ENCODE measurements around the gene LETM1. TPM values are rescaled to one million over a fixed set of nuclear protein-coding genes. Genes with fewer than 3 reads are reported as not detected.
A peak's percentile ranks its signal among the peaks of the same experiment; 100 is the strongest.

LETM1 gene
- 48.9 and 56.6 TPM in 2 replicates for total RNA-seq (2014; rRNA removed; shearing (Covaris generic))

GRCh38 chr4:1856071-1856942 lies at the start of gene LETM1:
TSS of gene LETM1 (minus strand) at chr4:1856156. CDS start at chr4:1855950, 206 bp downstream.
- DNase-seq (ENCODE audit: low read depth) = peak; percentile 98

GRCh38 chr4:1904042-1904441 lies 48.1 kb upstream of the LETM1 start:
- DNase-seq (ENCODE audit: low read depth) = no peak

- DNase-seq (ENCODE audit: low read depth) = no peak
Measured at GRCh38 chr4:1903035-1903434, 47.1 kb upstream of the LETM1 start.

GRCh38 chr4:1902243-1902642 lies 46.3 kb upstream of the LETM1 start:
- no peak for DNase-seq (ENCODE audit: low read depth)

- DNase-seq (ENCODE audit: low read depth) = no peak
Measured at GRCh38 chr4:1901127-1901526, 45.2 kb upstream of the LETM1 start.

- DNase-seq (ENCODE audit: low read depth) = no peak
Measured at GRCh38 chr4:1900624-1901023, 44.7 kb upstream of the LETM1 start.

GRCh38 chr4:1900087-1900433 lies 44.1 kb upstream of the LETM1 start:
- no peak for DNase-seq (ENCODE audit: low read depth)

GRCh38 chr4:1899149-1900086 lies 43.5 kb upstream of the LETM1 start:
- DNase-seq (ENCODE audit: low read depth) = peak; percentile 73

GRCh38 chr4:1898681-1899080 lies 42.7 kb upstream of the LETM1 start:
- no peak for DNase-seq (ENCODE audit: low read depth)

GRCh38 chr4:1898007-1898406 lies 42.1 kb upstream of the LETM1 start:
- DNase-seq (ENCODE audit: low read depth) = no peak

- no peak for DNase-seq (ENCODE audit: low read depth)
Measured at GRCh38 chr4:1896658-1896991, 40.7 kb upstream of the LETM1 start.

- DNase-seq (ENCODE audit: low read depth) = no peak
Measured at GRCh38 chr4:1895971-1896657, 40.2 kb upstream of the LETM1 start.

- DNase-seq (ENCODE audit: low read depth) = no peak
Measured at GRCh38 chr4:1890979-1891570, 35.1 kb upstream of the LETM1 start.

- no peak for DNase-seq (ENCODE audit: low read depth)
Measured at GRCh38 chr4:1887052-1887451, 31.1 kb upstream of the LETM1 start.

- DNase-seq (ENCODE audit: low read depth) = no peak
Measured at GRCh38 chr4:1885414-1885813, 29.5 kb upstream of the LETM1 start.

- DNase-seq (ENCODE audit: low read depth) = no peak
Measured at GRCh38 chr4:1883583-1883982, 27.6 kb upstream of the LETM1 start.

- DNase-seq (ENCODE audit: low read depth) = no peak
Measured at GRCh38 chr4:1882850-1883271, 26.9 kb upstream of the LETM1 start.

- DNase-seq (ENCODE audit: low read depth) = no peak
Measured at GRCh38 chr4:1880332-1880731, 24.4 kb upstream of the LETM1 start.

GRCh38 chr4:1879485-1879884 lies 23.5 kb upstream of the LETM1 start:
- no peak for DNase-seq (ENCODE audit: low read depth)

GRCh38 chr4:1874201-1874600 lies 18.2 kb upstream of the LETM1 start:
- DNase-seq (ENCODE audit: low read depth) = no peak

- no peak for DNase-seq (ENCODE audit: low read depth)
Measured at GRCh38 chr4:1873776-1874175, 17.8 kb upstream of the LETM1 start.

GRCh38 chr4:1873291-1873690 lies 17.3 kb upstream of the LETM1 start:
- no peak for DNase-seq (ENCODE audit: low read depth)

Data from Daoy (cell line).